NCI-H2196 (cell line): Measurements from ENCODE around the gene SLF1.
A peak's percentile ranks its signal among the peaks of the same experiment; 100 is the strongest.

ENCODE experiments used
- DNase-seq: peaks from one replicate; lab custom pipeline; 2025; ENCODE audit not compliant: unreplicated experiment; lab: John Stamatoyannopoulos, UW

Gene SLF1

GRCh38 chr5:94707359-94707758, 88.9 kb downstream of the SLF1 start:
- peak; percentile 48 for DNase-seq

DNA sequence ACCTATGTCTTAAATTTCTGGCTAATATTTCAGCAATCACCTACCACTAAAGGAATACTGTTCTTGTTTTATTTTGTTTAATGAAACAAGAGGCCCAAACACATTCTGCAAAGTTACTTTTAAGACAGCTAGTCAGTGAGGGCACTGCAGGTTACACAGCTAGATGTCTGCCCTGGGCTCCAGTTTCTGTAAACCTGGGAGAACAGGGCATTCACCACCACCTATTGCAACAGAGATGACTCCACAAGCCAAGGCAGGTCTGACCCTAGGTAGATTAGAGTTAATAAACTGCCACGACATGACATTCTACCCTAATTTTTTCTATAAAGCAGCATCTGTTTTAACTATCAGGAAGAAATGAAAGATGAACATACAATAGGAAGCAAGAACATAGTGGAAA, 90.8 kb downstream of the SLF1 start:
- DNase-seq = no peak

- no peak for DNase-seq
Measured at GRCh38 chr5:94711785-94712184, 93.3 kb downstream of the SLF1 start.

GRCh38 chr5:94715768-94716167, 97.3 kb downstream of the SLF1 start:
- DNase-seq = no peak

- no peak for DNase-seq
Measured at GRCh38 chr5:94725142-94725541, 106.7 kb downstream of the SLF1 start.

GRCh38 chr5:94731471-94731870, 113.0 kb downstream of the SLF1 start:
- no peak for DNase-seq

- no peak for DNase-seq
Measured at GRCh38 chr5:94736498-94736897, 118.0 kb downstream of the SLF1 start.

- no peak for DNase-seq
Measured at GRCh38 chr5:94740286-94740685, 121.8 kb downstream of the SLF1 start.

DNA sequence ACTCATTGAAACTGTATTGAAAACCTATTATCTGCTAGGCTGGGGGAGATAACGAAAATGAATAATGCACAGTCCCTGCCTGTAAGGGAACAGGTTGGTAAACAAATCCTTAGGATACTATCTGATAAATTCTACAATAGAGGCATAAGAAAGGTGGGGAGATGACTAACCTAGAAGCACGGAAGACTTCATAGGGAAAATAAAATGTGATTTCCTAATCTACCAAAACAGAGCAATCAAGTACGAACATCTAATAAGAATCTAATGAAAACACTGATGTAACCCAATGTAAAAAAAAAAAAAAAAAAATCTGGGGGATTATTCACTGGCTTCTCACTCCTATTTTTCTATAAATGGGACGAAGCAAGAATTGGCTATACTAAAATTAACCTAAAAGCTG, 124.4 kb downstream of the SLF1 start:
- no peak for DNase-seq

DNA sequence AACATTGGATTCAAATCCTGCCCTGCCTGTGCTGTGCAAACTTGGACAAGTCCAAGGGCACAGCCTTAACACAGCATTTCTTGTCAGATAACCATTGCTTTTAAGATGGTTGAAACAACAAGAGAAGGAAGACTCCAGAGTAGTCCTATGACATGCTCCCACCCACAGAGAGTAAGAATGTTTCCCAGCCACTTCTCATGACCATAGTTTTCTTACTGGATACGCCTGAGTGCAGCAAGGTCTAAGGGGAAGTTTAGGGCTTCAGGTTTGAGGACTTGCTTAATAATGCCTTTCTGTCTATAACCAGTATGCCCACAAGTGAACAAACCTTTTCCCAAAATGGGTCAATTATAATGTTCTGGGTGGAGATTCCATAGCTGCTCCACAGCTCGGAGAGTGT, 126.4 kb downstream of the SLF1 start:
- DNase-seq = no peak

DNA sequence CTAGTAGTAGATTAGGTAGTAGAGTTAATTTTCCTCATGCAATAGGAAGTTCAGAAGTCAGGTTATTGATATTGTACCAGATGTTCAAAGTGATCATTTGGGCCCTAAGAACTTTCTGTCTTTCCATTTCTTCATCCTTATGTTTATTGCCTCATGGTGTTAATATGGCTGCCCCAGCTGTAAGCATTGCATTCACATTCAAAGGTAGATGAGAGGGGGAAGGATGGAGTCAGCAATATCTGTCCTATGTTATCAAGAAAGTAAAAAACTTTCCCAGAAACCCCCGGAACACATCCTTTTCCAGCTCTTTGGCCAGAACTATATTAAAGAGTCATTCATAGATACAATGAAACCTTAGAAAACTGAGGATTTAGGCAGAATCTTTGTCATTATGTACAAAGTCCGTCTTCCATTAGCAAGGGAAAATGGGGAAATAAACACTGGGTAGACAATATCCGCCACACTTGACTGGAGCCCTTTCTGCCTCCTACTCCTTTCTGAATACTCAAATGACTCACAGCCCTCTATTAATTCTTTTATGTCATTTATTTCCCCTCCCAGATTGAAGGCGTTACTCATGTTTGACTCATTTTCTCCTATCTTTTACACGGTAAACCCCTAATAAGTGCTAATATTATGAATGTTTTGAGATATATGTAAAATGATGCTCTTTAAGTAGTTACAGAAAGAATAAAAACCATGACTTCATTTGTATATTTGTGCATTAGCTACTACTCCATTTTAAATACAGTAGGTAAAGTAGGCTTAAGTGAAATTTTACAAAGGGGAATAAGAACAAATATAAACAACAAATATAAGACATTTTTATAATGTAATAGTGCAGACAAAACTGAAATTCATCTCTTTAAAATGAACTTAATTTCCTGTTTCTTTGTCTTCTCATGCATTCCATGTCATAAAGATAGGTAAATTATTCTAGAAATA, 127.6 kb downstream of the SLF1 start:
- DNase-seq = no peak

GRCh38 chr5:94746731-94747124, 128.3 kb downstream of the SLF1 start:
- no peak for DNase-seq
